HepG2 (cell line): ENCODE measurements around the gene ST6GALNAC2. TPM values are rescaled to one million over a fixed set of nuclear protein-coding genes. Genes with fewer than 3 reads are reported as not detected.

Source experiments
- ATAC-seq: fragments of 200-7000 bp; cut with Tn5 transposase; 3 replicates; pipeline ENCODE4 v1.9.1; 2020; ENCODE audit warnings: mild to moderate bottlenecking, moderate library complexity
- BruUV-seq: library from RNA; stranded (reverse); fragments of 400-500 nt; replicated peaks from 2 replicates; lab custom pipeline; 2021; lab: Mats Ljungman, UMichigan
- CTCF ChIA-PET: fragments of 300-600 bp; formaldehyde crosslinking; extraction: SDS; loops from one replicate; lab custom pipeline; 2021; ENCODE audit warnings: low total read pairs, inconsistent platforms, low intra/inter-chr PET ratio; lab: Yijun Ruan, JAX
- POLR2A ChIA-PET: fragments of 350-600 bp; sonication (Branson Sonifier 250); formaldehyde crosslinking; loops from one replicate; lab custom pipeline; 2020; ENCODE audit warnings: antibody characterized with exemption, inconsistent platforms; lab: Yijun Ruan, JAX
- DNase-seq: peaks from one replicate; pipeline ENCODE4 v3.0.0-alpha.2; 2015; ENCODE audit warnings: low spot score
- FAIRE-seq: peaks from 3 replicates; lab custom pipeline; 2011; peaks lifted over from hg19 to GRCh38; lab: Jason Lieb, UNC
- H2AFZ ChIP-seq: one replicate; pipeline ENCODE4 v1.6.1; 2011; ENCODE audit warnings: low read length, inconsistent platforms
- H3K27ac ChIP-seq: fragments of 300-600 bp; 3 replicates; pipeline ENCODE4 v1.8.0; 2011; ENCODE audit warnings: mixed run types, mild to moderate bottlenecking, mixed read lengths, low read length, inconsistent platforms; ENCODE audit not compliant: insufficient read depth; ENCODE audit errors: extremely low read length
- H3K27me3 ChIP-seq, 2 experiments: fragments of 200-600 bp in 1 of 2; 2 replicates in 1 of 2; 3 replicates in 1 of 2; pipeline versions ENCODE4 v1.6.0 to v1.8.0; 2011; ENCODE audit warnings: low read length in 2 of 2, mild to moderate bottlenecking in 2 of 2, moderate library complexity in 2 of 2, inconsistent platforms in 1 of 2; ENCODE audit not compliant: insufficient read depth in 2 of 2, control insufficient read depth in 1 of 2
- H3K36me3 ChIP-seq, 2 experiments: fragments of 200-600 bp in 1 of 2; replicated peaks in 1 of 2; 2 replicates in 1 of 2; 3 replicates in 1 of 2; pipeline versions ENCODE4 v1.5.1 to v1.8.0; 2011; ENCODE audit warnings: low read length in 2 of 2, inconsistent platforms in 1 of 2; ENCODE audit not compliant: insufficient read depth in 2 of 2, control insufficient read depth in 1 of 2
- H3K4me1 ChIP-seq: 2 replicates; pipeline ENCODE4 v1.5.1; 2012; ENCODE audit warnings: low read length, inconsistent platforms; ENCODE audit not compliant: insufficient read depth
- H3K4me2 ChIP-seq: 2 replicates; pipeline ENCODE4 v1.6.0; 2011; ENCODE audit warnings: low read depth, low read length, inconsistent platforms
- H3K4me3 ChIP-seq, 3 experiments: fragments of 200-600 bp in 1 of 3; sonication (generic), shearing (Covaris generic) in 1 of 3; replicated peaks in 1 of 3; 2 replicates each; pipeline ENCODE4 v1.5.1; 2011 to 2016; ENCODE audit warnings: low read length in 3 of 3, inconsistent platforms in 2 of 3, low read depth in 2 of 3, mild to moderate bottlenecking in 2 of 3, control low read depth in 1 of 3, mixed read lengths in 1 of 3; ENCODE audit not compliant: insufficient read depth in 1 of 3
- H3K79me2 ChIP-seq: one replicate; pipeline ENCODE4 v1.6.1; 2011; ENCODE audit warnings: low read length, inconsistent platforms; ENCODE audit not compliant: insufficient read depth
- H3K9ac ChIP-seq: 2 replicates; pipeline ENCODE4 v1.6.0; 2011; ENCODE audit warnings: mild to moderate bottlenecking, low read depth, low read length, inconsistent platforms; ENCODE audit not compliant: insufficient read depth
- H3K9me3 ChIP-seq: 2 replicates; pipeline ENCODE4 v1.5.1; 2012; ENCODE audit warnings: mild to moderate bottlenecking, low read length
- H4K20me1 ChIP-seq: 2 replicates; pipeline ENCODE4 v1.6.0; 2011; ENCODE audit warnings: inconsistent platforms, mild to moderate bottlenecking, low read length, moderate library complexity; ENCODE audit not compliant: insufficient read depth
- ATF7-NPFF ChIP-seq: sonication (generic); formaldehyde crosslinking; IDR thresholded peaks from 2 replicates; pipeline ENCODE4 v1.8.1; 2023; ENCODE audit warnings: mild to moderate bottlenecking, low read depth, missing genetic modification reagents, moderate library complexity
- CEBPB ChIP-seq: IDR thresholded peaks from 2 replicates; pipeline ENCODE4 v1.6.1; 2011; ENCODE audit warnings: low read depth, low read length, improper control_type of control experiment, borderline replicate concordance
- HOXA3 ChIP-seq: sonication (generic); formaldehyde crosslinking; IDR thresholded peaks from 2 replicates; pipeline ENCODE4 v1.5.0; 2020; ENCODE audit warnings: missing genetic modification reagents
- JDP2 ChIP-seq: sonication (generic); formaldehyde crosslinking; IDR thresholded peaks from 2 replicates; pipeline ENCODE4 v1.8.1; 2022; ENCODE audit warnings: missing genetic modification reagents, borderline replicate concordance
- ZNF652 ChIP-seq: IDR thresholded peaks from 2 replicates; pipeline ENCODE4 v1.6.1; 2016; ENCODE audit warnings: low read depth, borderline replicate concordance
- ZNF737 ChIP-seq: sonication (generic); formaldehyde crosslinking; IDR thresholded peaks from 2 replicates; pipeline ENCODE4 v1.5.0; 2020; ENCODE audit warnings: missing genetic modification reagents, mild to moderate bottlenecking, borderline replicate concordance
- WGBS: methylation state at CpG from one replicate; pipeline ENCODE4 v1.1.6; 2017; ENCODE audit warnings: low lambda C conversion rate; 5-methylcytosine and 5-hydroxymethylcytosine counted together
- in situ Hi-C: cut with HindIII; loops from 2 replicates; pipeline ENCODE4 v1.10.0; 2017; ENCODE audit warnings: low pct_unique_long_range_greater_than_20kb; ENCODE audit not compliant: extremely low pct_ligation_motif_present
- intact Hi-C: fragments of 100-400 bp; cut with micrococcal nuclease; formaldehyde crosslinking; loops from one replicate; pipeline ENCODE4 v1.10.0; 2022; ENCODE audit not compliant: unreplicated experiment
- polyA plus RNA-seq, 8 experiments: library from polyadenylated mRNA; depleted of rRNA in 3 of 8; stranded (reverse) in 7 of 8; unstranded in 1 of 8; fragments of >200 nt; fragmentation: Illumina TruSeq in 4 of 8; extraction: Trizol in 4 of 8; gene quantifications; 2 replicates each; pipeline versions ENCODE4 v1.2.1 to v1.2.3, GENCODE V29; 2011 to 2016; ENCODE audit warnings: low read depth in 4 of 8, missing spikeins in 1 of 8, mixed read lengths in 1 of 8; ENCODE audit not compliant: insufficient read depth in 1 of 8
- total RNA-seq, 5 experiments: library from RNA; depleted of rRNA; stranded (reverse); fragments of >200 nt; fragmentation: Illumina TruSeq; extraction: Trizol; gene quantifications; 2 replicates each; pipeline ENCODE4 v1.2.3, GENCODE V29; 2016; ENCODE audit warnings: low read depth in 1 of 5
- TF ChIP-seq, protein P1 (sequence below): sonication (generic); formaldehyde crosslinking; IDR thresholded peaks from 2 replicates; pipeline ENCODE4 v1.5.1; 2020; ENCODE audit warnings: mild to moderate bottlenecking, missing genetic modification reagents, borderline replicate concordance
- TF ChIP-seq, protein P2 (sequence below): sonication (generic); formaldehyde crosslinking; IDR thresholded peaks from 2 replicates; pipeline ENCODE4 v1.8.1; 2023; ENCODE audit warnings: mild to moderate bottlenecking, missing genetic modification reagents, borderline replicate concordance
- TF ChIP-seq, protein P3 (sequence below): sonication (generic); formaldehyde crosslinking; IDR thresholded peaks from 2 replicates; pipeline ENCODE4 v1.4.0; 2020; ENCODE audit warnings: mild to moderate bottlenecking, missing genetic modification reagents

The ST6GALNAC2 gene
- total and polyA plus RNA-seq, 2 of the 13 experiments (the other 11 are each of a cell fraction or from before 2014, with no cell fraction given), result 0.12 to 0.49 TPM

DNA sequence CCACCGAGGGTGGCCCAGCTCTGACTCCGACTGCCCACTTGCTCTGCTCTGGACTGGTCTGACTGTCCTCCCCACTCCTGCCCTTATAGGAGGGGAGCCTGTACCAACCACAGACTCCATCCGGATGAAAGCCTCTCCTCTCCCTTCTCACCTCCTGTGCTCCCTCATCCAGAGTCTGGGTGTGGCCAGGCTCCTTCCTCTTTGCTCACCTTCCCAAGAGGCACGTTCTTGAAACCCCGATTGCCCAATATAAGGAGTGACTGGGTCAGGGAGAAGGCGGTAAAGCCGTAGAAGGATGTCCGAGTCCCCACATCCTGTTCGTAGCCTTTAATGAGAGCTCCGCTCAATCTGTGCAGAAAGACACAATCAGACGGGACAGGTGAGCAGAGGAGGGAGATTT lies 40.8 kb upstream of the ST6GALNAC2 start:
- TF ChIP-seq ZNF652 (CRISPR knock-in tag) (no peak), HOXA3 (CRISPR knock-in tag) (no peak), JDP2 (no peak), ZNF737 (no peak), CEBPB (peak; percentile 23; the same call in 1 of the 2 replicates), ATF7-NPFF (CRISPR knock-in tag) (no peak)
- TF ChIP-seq, protein P1, sequence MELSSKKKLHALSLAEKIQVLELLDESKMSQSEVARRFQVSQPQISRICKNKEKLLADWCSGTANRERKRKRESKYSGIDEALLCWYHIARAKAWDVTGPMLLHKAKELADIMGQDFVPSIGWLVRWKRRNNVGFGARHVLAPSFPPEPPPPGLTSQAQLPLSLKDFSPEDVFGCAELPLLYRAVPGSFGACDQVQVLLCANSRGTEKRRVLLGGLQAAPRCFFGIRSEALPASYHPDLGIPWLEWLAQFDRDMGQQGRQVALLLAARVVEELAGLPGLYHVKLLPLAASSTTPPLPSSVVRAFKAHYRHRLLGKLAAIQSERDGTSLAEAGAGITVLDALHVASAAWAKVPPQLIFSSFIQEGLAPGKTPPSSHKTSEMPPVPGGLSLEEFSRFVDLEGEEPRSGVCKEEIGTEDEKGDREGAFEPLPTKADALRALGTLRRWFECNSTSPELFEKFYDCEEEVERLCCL (CRISPR knock-in tag), result no peak
- TF ChIP-seq, protein P2, sequence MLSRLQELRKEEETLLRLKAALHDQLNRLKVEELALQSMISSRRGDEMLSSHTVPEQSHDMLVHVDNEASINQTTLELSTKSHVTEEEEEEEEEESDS (CRISPR knock-in tag), result no peak
- TF ChIP-seq, protein P3, sequence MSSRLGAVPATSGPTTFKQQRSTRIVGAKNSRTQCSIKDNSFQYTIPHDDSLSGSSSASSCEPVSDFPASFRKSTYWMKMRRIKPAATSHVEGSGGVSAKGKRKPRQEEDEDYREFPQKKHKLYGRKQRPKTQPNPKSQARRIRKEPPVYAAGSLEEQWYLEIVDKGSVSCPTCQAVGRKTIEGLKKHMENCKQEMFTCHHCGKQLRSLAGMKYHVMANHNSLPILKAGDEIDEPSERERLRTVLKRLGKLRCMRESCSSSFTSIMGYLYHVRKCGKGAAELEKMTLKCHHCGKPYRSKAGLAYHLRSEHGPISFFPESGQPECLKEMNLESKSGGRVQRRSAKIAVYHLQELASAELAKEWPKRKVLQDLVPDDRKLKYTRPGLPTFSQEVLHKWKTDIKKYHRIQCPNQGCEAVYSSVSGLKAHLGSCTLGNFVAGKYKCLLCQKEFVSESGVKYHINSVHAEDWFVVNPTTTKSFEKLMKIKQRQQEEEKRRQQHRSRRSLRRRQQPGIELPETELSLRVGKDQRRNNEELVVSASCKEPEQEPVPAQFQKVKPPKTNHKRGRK (CRISPR knock-in tag), result no peak
- BruUV-seq, result no TSS peak
- H3K9ac ChIP-seq, result no peak overlapping the region
- H3K9me3 ChIP-seq, result no peaks in the 10 kb centered on the region
- no peak overlapping the region for H3K27ac ChIP-seq
- no peaks in the 10 kb centered on the region for H3K79me2 ChIP-seq
- ATAC-seq (no peak), DNase-seq (no peak), FAIRE-seq (no peak)
- H3K4me2 ChIP-seq, result no peak overlapping the region
- peaks cover 29% of the 10 kb centered on the region for H3K4me1 ChIP-seq
- ChIA-PET POLR2A (interaction anchor here (3.6 kb wide), 1 partner anchor 45 kb away, joined by 17 read pairs; no protein-coding TSS in a partner anchor), CTCF (no interaction called here)
- 57% methylated on average over 11 of the region's 11 CpGs for WGBS
- H4K20me1 ChIP-seq, result no peaks in the 10 kb centered on the region
- in situ Hi-C loops (loop anchor here (5.0 to 10.0 kb wide), 2 partner anchors 62 to 104 kb away; a partner anchor contains a TSS), intact Hi-C loops (no loop called here)
- H3K36me3 ChIP-seq, result no peaks in the 10 kb centered on the region
- H3K27me3 ChIP-seq, result peaks cover 0 to 2% of the 10 kb centered on the region in 2 experiments; a peak in 1 of 5 replicates
- H2AFZ ChIP-seq, result no peak overlapping the region
- H3K4me3 ChIP-seq, result no peak overlapping the region
